ENCODE measurements around the gene TGFBR3. TPM values are rescaled to one million over a fixed set of nuclear protein-coding genes. Genes with fewer than 3 reads are reported as not detected.
"Not testable (repeated sequence)": the region's sequence is repeated elsewhere in the genome, so short reads cannot be mapped to it uniquely, and the experiment has no call there.

TGFBR3 gene
- total RNA-seq, 1 donor from 2014 or later, result 4.9 TPM

DNA sequence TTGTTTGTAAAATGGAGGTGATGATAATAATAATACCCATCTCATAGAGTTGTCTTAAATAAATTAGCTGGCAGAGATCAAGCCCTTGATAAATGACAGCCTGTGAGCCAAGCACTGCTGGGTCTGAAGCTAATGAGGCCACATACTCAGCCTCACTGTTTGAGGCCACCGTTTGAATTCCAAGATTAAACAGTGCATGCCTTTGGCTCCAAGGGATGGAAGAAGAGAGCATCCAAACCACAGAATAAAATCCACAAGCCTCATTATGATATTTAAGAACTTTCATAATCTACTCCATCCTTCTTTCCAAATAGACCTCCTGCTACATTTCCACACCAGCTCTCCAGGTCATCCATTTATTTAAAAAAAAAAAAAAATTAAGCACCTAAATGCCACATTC is 29.0 kb downstream of the TGFBR3 start:
- no peak overlapping the region for H3K27ac Mint-ChIP-seq
- H3K4me1 Mint-ChIP-seq (ENCODE audit: low read depth), result no peaks in the 10 kb centered on the region
- DNase-seq (ENCODE audit: low spot score, unreplicated experiment), result no peak
- no peaks in the 10 kb centered on the region for H3K27me3 Mint-ChIP-seq
- H3K4me3 Mint-ChIP-seq (ENCODE audit: low read depth), result no peak overlapping the region
- no peak for TF ChIP-seq CTCF (IDR thresholded peaks at IDR 0.05; ENCODE audit: unreplicated experiment)
- H3K9me3 Mint-ChIP-seq (ENCODE audit: low read depth), result no peaks in the 10 kb centered on the region
- H3K36me3 Mint-ChIP-seq (ENCODE audit: insufficient read depth), result no peaks in the 10 kb centered on the region

GRCh38 chr1:91854852-91855534 is 31.0 kb downstream of the TGFBR3 start:
- H3K27ac Mint-ChIP-seq, result no peak overlapping the region
- H3K36me3 Mint-ChIP-seq (ENCODE audit: insufficient read depth), result no peaks in the 10 kb centered on the region
- H3K27me3 Mint-ChIP-seq, result no peaks in the 10 kb centered on the region
- H3K4me1 Mint-ChIP-seq (ENCODE audit: low read depth), result no peaks in the 10 kb centered on the region
- no peak for DNase-seq (ENCODE audit: low spot score, unreplicated experiment)
- H3K9me3 Mint-ChIP-seq (ENCODE audit: low read depth), result no peaks in the 10 kb centered on the region
- no peak for TF ChIP-seq CTCF (IDR thresholded peaks at IDR 0.05; ENCODE audit: unreplicated experiment)
- H3K4me3 Mint-ChIP-seq (ENCODE audit: low read depth), result no peak overlapping the region

DNA sequence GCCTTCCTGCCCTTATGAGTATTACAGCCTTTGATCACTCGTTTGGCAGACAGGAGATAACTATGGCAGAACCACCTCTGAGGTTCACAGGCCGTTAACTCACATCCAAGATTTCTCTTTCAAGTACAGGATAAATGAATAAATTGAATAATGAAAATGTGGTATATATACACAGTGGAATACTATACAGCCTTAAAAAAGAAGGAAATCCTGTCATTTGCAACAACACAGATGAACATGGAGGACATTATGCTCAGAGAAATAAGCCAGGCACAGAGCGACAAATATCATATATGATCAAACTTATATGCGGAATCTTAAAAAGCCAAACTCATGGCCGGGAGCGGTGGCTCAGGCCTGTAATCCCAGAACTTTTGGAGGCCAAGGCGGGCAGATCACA is 32.6 kb downstream of the TGFBR3 start:
- Mint-ChIP-seq H3K27me3 (no peaks in the 10 kb centered on the region), H3K27ac (no peak overlapping the region), H3K4me3 (ENCODE audit: low read depth) (no peak overlapping the region), H3K4me1 (ENCODE audit: low read depth) (no peaks in the 10 kb centered on the region), H3K9me3 (ENCODE audit: low read depth) (no peaks in the 10 kb centered on the region), H3K36me3 (ENCODE audit: insufficient read depth) (no peaks in the 10 kb centered on the region)
- no peak for TF ChIP-seq CTCF (IDR thresholded peaks at IDR 0.05; ENCODE audit: unreplicated experiment)
- no peak for DNase-seq (ENCODE audit: low spot score, unreplicated experiment)

- H3K4me3 Mint-ChIP-seq (ENCODE audit: low read depth); H3K36me3 Mint-ChIP-seq (ENCODE audit: insufficient read depth); H3K9me3 Mint-ChIP-seq (ENCODE audit: low read depth): not testable (repeated sequence)
Measured at GRCh38 chr1:91852011-91852410, 33.9 kb downstream of the TGFBR3 start.

DNA sequence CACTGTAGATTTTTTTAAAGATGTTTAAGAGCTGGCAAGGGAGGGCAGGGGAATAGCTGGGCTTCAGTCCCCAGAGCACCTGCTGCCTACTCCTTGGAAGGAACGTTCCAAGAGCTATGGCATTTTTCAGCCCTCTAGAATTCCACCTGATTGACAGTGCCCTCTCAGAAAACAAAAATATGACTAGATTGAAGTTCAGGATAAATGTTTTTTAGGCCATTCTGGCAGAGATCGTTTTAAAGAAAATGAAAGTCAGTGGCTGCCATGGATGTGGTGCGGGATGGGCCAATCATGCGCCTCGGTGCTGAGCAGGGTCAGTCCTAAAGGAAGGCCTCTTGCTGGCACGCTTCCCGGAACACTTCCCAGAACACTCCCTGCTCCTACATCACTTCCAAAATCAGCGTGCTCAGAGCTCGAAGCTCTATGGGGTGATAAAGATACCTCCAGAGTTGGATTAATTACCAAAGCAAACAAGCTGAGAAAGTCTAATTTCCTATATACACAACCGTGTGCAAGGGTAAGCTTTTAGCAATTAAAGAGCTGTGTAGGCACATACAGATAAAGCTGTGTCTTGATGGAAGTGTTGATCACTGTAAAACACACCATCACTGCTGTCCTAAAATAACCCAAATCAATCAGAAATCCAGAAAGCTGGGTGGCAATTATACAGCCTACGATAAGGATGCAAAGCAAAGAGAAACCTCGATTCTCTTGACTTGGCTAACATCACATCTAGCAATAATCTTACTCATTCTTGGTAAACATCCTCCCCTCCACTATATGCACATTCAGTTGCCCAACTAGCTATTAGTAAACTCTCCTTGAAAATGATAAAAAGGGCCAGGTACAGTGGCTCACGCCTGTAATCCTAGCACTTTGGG is 34.6 kb downstream of the TGFBR3 start:
- Mint-ChIP-seq H3K9me3 (ENCODE audit: low read depth) (no peaks in the 10 kb centered on the region), H3K4me3 (ENCODE audit: low read depth) (no peak overlapping the region), H3K36me3 (ENCODE audit: insufficient read depth) (no peaks in the 10 kb centered on the region), H3K27me3 (no peaks in the 10 kb centered on the region), H3K4me1 (ENCODE audit: low read depth) (no peaks in the 10 kb centered on the region), H3K27ac (no peak overlapping the region)
- no peak for TF ChIP-seq CTCF (IDR thresholded peaks at IDR 0.05; ENCODE audit: unreplicated experiment)
- DNase-seq (ENCODE audit: low spot score, unreplicated experiment), result no peak

More at GRCh38 chr1:91852011-91852410, 33.9 kb downstream of the TGFBR3 start:
- not testable (repeated sequence) for H3K27me3 Mint-ChIP-seq; H3K27ac Mint-ChIP-seq; DNase-seq (ENCODE audit: low spot score, unreplicated experiment); H3K4me1 Mint-ChIP-seq (ENCODE audit: low read depth)

All from progenitor cell of endocrine pancreas (in vitro differentiated cells).